ENCODE measurements around the gene NSDHL.

NSDHL gene

GRCh38 chrX:152915541-152916241, 84.8 kb downstream of the NSDHL start:
- DNase-seq, result peak; percentile 50

GRCh38 chrX:152917656-152918579, 87.1 kb downstream of the NSDHL start:
- DNase-seq, result no peak

- DNase-seq, result no peak
These were observed 87.8 kb downstream of the NSDHL start for GRCh38 chrX:152918707-152919106.

All from fibroblast of skin of scalp (primary cell).